HFFc6 (cell line): ENCODE results near the gene OSBPL7. TPM values are rescaled to one million over a fixed set of nuclear protein-coding genes. Genes with fewer than 3 reads are reported as not detected.

Source experiments
- DNase-seq: peaks from one replicate; pipeline ENCODE4 v3.0.0-alpha.2; 2018
- H3K27ac Mint-ChIP-seq: 2 replicates; pipeline ENCODE4 v1.8.0; 2020; ENCODE audit warnings: mild to moderate bottlenecking, mixed read lengths
- H3K27me3 Mint-ChIP-seq: 2 replicates; pipeline ENCODE4 v1.8.0; 2021; ENCODE audit warnings: mild to moderate bottlenecking, moderate library complexity, mixed read lengths; ENCODE audit not compliant: insufficient read depth
- H3K36me3 Mint-ChIP-seq: 2 replicates; pipeline ENCODE4 v1.8.0; 2021; ENCODE audit warnings: low read depth, mixed read lengths
- H3K4me1 Mint-ChIP-seq: 2 replicates; pipeline ENCODE4 v1.8.0; 2020; ENCODE audit warnings: low read depth, mixed read lengths
- H3K4me3 Mint-ChIP-seq: 2 replicates; pipeline ENCODE4 v1.8.0; 2020; ENCODE audit warnings: mild to moderate bottlenecking, moderate library complexity, mixed read lengths
- H3K9me3 Mint-ChIP-seq: 2 replicates; pipeline ENCODE4 v1.8.0; 2020; ENCODE audit warnings: mild to moderate bottlenecking, mixed read lengths
- total RNA-seq, 6 experiments: library from RNA; stranded (reverse); fragmentation: NEBNext Ultra II Directional; extraction: Animal tissue kit (Norgen Biotek cat#: 25700); gene quantifications; 2 replicates in 1 of 6; 3 replicates in 5 of 6; pipeline ENCODE4 v1.2.3, GENCODE V29; 2021
- TF ChIP-seq, protein P1 (sequence below): fragments of 200-600 bp; sonication (generic); IDR thresholded peaks from 2 replicates; pipeline ENCODE4 v1.5.0; 2021; ENCODE audit warnings: antibody characterized with exemption, mild to moderate bottlenecking

OSBPL7 gene
- total RNA-seq, 6 experiments from 2014 or later: 7.0 to 10.7 (median 9.2) TPM

DNA sequence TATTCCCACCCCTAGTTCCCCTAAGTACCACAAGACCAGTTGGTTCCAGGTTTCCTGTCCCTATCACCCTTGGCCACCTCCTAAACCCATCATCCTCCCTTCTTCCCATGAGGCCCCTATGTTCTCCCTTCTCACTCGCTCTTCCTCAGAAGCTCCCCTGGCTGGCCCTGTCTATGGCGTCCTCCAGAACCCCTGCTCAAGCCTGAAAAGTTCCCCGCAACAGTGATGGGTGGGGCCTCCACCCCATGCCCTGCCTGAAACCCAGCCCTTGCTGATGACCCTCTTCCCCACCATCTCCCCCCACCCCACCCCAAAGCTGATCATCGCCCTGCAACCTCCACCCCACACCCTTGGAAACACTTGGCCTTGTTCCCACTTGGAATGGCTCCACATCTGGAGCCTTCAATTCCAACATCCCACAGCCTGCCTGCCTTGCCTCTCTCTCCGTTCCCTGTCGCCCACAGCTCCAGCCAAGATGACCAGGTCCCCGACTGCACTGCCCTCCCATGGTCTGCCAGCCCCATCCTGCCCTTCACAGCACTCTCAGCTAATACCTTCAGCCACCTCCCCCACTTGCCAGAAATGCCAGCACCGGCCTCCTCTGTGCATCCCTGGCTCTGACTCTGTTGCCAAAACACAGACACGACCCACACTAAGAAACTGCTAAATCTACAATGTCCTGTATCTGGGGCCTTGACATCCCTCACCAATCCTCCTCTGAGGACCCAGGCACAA, 10.5 kb downstream of the OSBPL7 start:
- Mint-ChIP-seq H3K27ac (peak overlapping the region; percentile 74), H3K4me1 (peaks cover 16% of the 10 kb centered on the region), H3K27me3 (peaks cover 6% of the 10 kb centered on the region), H3K36me3 (peaks cover 21% of the 10 kb centered on the region), H3K9me3 (no peaks in the 10 kb centered on the region), H3K4me3 (no peak overlapping the region)
- DNase-seq: no peak
- TF ChIP-seq, protein P1, sequence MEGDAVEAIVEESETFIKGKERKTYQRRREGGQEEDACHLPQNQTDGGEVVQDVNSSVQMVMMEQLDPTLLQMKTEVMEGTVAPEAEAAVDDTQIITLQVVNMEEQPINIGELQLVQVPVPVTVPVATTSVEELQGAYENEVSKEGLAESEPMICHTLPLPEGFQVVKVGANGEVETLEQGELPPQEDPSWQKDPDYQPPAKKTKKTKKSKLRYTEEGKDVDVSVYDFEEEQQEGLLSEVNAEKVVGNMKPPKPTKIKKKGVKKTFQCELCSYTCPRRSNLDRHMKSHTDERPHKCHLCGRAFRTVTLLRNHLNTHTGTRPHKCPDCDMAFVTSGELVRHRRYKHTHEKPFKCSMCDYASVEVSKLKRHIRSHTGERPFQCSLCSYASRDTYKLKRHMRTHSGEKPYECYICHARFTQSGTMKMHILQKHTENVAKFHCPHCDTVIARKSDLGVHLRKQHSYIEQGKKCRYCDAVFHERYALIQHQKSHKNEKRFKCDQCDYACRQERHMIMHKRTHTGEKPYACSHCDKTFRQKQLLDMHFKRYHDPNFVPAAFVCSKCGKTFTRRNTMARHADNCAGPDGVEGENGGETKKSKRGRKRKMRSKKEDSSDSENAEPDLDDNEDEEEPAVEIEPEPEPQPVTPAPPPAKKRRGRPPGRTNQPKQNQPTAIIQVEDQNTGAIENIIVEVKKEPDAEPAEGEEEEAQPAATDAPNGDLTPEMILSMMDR: no peak

DNA sequence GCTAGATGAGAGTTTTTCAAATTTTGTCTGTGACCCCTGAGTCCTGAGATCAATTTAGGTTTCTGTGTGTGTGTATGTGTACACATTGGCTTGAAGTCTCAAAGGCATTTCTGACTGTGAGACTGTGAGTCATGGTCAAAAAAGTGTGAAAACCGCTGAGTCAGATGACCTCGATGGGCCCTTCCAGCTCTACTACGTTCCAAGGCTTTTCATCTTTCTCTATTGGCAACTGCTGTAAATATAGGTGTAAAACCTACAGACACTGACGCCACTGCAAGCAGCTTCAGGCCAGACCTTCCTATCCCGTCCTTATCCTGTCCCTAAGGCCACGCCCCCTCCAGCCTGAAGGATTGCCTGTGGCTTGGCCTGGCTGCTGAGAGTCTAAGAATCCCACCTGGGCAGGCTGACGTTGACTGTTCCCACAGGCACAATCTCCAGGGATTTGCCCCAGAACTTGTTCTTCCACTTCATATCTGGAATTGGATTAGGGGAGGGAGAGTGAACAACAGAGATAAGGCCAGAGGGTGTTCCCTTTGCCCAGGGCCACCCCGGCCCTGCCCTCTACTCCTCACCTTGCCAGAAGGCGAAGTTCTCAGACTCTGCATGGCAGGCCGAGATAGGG, 11.3 kb downstream of the OSBPL7 start:
- no peaks in the 10 kb centered on the region for H3K9me3 Mint-ChIP-seq
- peaks cover 6% of the 10 kb centered on the region for H3K27me3 Mint-ChIP-seq
- H3K36me3 Mint-ChIP-seq: peaks cover 21% of the 10 kb centered on the region
- peaks cover 16% of the 10 kb centered on the region for H3K4me1 Mint-ChIP-seq
- peak overlapping the region; percentile 74; the same call in 1 of the 2 replicates for H3K27ac Mint-ChIP-seq
- TF ChIP-seq, protein P1: no peak
- no peak overlapping the region for H3K4me3 Mint-ChIP-seq
- peak; percentile 93 for DNase-seq

DNA sequence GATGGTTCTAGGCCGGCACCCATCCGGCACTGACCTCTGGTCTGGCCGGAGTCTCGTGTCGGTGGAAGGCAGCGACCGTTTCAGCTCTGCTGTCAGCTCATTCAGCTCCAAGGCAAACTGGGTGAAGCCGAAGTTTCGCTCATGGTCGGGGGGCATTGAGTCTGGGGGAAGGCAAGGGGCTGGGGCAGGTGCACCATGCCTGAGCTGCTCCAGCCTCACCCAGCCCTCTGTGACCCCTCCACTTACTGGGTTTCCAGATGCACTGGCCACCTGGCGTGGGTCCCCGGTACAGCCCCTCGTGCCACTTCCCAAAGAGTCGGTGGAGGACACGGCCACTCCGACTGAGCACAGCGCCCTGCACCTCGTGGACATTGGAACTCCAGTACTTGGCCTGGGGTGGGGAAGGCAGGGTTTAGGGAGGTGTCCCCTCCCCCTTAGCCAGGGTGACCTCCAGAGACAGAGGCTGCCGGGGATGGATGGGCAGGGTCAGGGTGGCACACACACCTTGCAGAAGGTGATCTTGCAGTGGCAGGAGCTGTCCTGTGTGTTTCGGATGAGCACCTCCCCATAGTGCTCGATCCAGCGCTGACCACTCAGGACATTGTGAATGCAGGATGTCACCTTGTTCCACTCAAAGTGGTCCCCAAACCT, 12.6 kb downstream of the OSBPL7 start:
- H3K27ac Mint-ChIP-seq: no peak overlapping the region
- H3K36me3 Mint-ChIP-seq: peaks cover 21% of the 10 kb centered on the region
- no peaks in the 10 kb centered on the region for H3K9me3 Mint-ChIP-seq
- TF ChIP-seq, protein P1: no peak
- no peak overlapping the region for H3K4me3 Mint-ChIP-seq
- no peak for DNase-seq
- H3K4me1 Mint-ChIP-seq: peaks cover 16% of the 10 kb centered on the region
- peaks cover 9% of the 10 kb centered on the region for H3K27me3 Mint-ChIP-seq

DNA sequence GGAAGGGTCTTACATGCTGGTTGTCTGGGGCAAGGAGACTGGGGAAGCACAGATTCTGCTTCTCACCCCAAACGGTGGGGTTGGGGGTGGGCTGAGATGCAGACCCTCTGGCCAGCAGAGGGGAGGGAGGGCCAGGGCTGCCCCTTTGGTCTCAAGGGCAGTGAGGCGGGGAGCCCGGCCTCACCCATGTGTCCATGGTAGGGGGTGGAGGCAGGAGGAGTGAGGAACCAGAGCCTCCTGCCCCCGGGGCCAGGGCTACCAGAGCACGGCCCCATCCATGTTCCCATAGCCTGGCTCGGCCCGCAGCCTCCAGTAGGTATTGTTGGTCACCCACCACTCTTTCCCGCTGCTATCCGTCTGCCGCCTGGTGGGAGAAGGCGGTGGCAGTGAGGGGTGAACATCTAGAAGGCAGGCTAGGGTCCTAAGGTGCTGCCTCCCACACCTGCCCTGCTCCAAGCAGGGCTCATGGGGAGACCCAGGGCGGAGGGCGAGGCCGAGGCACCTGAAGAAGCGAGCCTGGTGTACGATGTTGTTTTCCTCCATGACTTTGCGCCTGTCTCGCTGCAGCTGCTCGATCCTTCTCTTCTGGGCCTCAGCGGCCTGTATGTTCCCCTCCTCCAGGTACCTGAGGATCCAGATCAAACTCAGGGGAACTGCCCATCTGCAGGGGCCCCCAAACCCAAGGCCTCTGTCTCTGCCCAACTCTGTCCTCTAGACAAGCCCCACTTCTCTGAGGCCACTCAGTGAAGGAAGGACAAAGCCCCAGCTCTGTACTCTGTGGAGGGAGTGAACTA, 13.4 kb downstream of the OSBPL7 start:
- no peak overlapping the region for H3K27ac Mint-ChIP-seq
- TF ChIP-seq, protein P1: no peak
- H3K9me3 Mint-ChIP-seq: no peaks in the 10 kb centered on the region
- peaks cover 16% of the 10 kb centered on the region for H3K4me1 Mint-ChIP-seq
- H3K4me3 Mint-ChIP-seq: no peak overlapping the region
- H3K36me3 Mint-ChIP-seq: peaks cover 21% of the 10 kb centered on the region
- no peak for DNase-seq
- peaks cover 11% of the 10 kb centered on the region for H3K27me3 Mint-ChIP-seq

DNA sequence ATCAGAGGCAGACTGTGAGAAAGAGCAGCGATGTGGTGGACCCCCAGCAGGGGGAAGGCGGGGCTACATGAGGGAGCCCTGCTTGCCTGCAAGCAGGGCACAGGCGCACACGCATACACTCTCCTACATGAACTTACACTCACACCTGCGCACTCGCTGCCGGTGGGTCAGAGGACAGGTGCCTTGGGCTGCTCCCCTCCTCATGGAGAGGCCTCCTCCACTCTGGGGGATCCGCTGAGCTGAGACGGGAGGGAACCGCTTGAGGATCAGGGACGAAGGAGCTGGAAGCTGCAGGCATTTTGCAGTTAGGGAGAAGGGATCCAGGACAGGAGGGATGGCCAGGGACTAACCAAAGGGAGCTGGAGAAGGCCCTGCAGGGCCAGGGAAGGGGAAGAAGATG, 14.2 kb downstream of the OSBPL7 start:
- Mint-ChIP-seq H3K36me3 (peaks cover 15% of the 10 kb centered on the region), H3K4me1 (peaks cover 16% of the 10 kb centered on the region), H3K27me3 (peaks cover 11% of the 10 kb centered on the region), H3K4me3 (no peak overlapping the region), H3K27ac (no peak overlapping the region), H3K9me3 (no peaks in the 10 kb centered on the region)
- no peak for DNase-seq
- TF ChIP-seq, protein P1: no peak
